Tibial artery (tissue), 4 donors: ENCODE measurements around the gene KLHL3.
"Not testable (repeated sequence)": the region's sequence is repeated elsewhere in the genome, so short reads cannot be mapped to it uniquely, and the experiment has no call there.

Source experiments
- DNase-seq, 2 donors: peaks; one replicate each; pipeline ENCODE4 v3.0.0-alpha.2; 2019
- H3K27ac ChIP-seq, 2 donors: fragments of 200-600 bp; sonication (generic) in 1 of 2; 1 replicate in 1 of 2; 2 replicates in 1 of 2; pipeline ENCODE4 v1.5.1; 2018 to 2019; ENCODE audit warnings: mild to moderate bottlenecking in 1 of 2
- H3K27me3 ChIP-seq, 2 donors: fragments of 200-600 bp; sonication (generic) in 1 of 2; one replicate each; pipeline versions ENCODE4 v1.5.1 to v1.6.0; 2016 to 2019
- H3K36me3 ChIP-seq, 3 donors: fragments of 200-600 bp; sonication (generic) in 2 of 3; one replicate each; pipeline ENCODE4 v1.5.1; 2016 to 2019; ENCODE audit warnings: mild to moderate bottlenecking in 2 of 3
- H3K4me1 ChIP-seq, 4 donors: fragments of 200-600 bp; sonication (generic) in 2 of 4; 1 replicate in 3 of 4; 2 replicates in 1 of 4; pipeline ENCODE4 v1.5.1; 2016 to 2019
- H3K4me3 ChIP-seq, 2 donors: fragments of 200-600 bp; sonication (generic) in 1 of 2; 1 replicate in 1 of 2; 2 replicates in 1 of 2; pipeline ENCODE4 v1.5.1; 2018 to 2019; ENCODE audit warnings: mild to moderate bottlenecking in 2 of 2
- H3K9me3 ChIP-seq, 3 donors: fragments of 200-600 bp; sonication (generic) in 1 of 3; one replicate each; pipeline ENCODE4 v1.5.1; 2016 to 2019
- intact Hi-C: fragments of 100-400 bp; cut with DNase I; formaldehyde crosslinking; loops from one replicate; pipeline ENCODE4 v1.15.0; 2023; ENCODE audit warnings: low total_unique reads
- TF ChIP-seq, protein P1 (sequence below), 2 experiments: fragments of 200-600 bp in 1 of 2; fragments of 450-650 bp in 1 of 2; IDR thresholded peaks; one replicate each; pipeline ENCODE4 v1.5.1; 2017 to 2019; ENCODE audit warnings: antibody characterized with exemption in 2 of 2, mild to moderate bottlenecking in 1 of 2, moderate library complexity in 1 of 2

KLHL3 gene

DNA sequence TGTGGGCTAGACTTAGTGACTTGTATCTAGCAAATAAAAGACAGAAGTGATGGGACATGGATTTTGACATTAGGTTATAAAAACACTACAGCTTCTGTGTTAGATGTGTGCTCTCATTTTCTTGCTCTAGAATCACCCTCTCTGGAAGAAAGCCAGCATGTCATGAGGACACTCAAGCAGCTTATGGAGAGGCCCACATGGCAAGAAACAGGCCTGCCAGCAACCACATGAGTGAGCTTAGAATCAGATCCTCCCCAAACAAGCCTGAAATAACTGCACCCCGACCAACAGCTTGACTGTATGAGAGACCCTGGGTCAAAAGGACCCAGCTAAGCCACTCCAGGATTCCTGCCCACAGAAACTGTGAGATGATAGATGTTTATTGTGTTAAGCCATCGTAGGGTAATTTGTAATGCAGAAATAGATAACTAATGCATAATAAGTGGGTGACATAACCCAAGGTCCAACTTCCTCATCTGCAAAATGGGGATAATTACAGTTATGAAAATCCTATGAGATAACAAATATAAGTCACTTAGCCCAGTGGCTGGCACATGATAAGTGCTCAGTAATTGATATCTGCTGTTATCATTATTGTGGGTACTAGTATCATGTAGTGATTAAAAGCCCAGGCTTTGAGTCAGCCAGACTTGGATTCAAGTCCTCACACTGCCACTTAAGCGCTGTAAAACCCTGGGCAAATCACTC, 86.5 kb downstream of the KLHL3 start:
- TF ChIP-seq, protein P1, sequence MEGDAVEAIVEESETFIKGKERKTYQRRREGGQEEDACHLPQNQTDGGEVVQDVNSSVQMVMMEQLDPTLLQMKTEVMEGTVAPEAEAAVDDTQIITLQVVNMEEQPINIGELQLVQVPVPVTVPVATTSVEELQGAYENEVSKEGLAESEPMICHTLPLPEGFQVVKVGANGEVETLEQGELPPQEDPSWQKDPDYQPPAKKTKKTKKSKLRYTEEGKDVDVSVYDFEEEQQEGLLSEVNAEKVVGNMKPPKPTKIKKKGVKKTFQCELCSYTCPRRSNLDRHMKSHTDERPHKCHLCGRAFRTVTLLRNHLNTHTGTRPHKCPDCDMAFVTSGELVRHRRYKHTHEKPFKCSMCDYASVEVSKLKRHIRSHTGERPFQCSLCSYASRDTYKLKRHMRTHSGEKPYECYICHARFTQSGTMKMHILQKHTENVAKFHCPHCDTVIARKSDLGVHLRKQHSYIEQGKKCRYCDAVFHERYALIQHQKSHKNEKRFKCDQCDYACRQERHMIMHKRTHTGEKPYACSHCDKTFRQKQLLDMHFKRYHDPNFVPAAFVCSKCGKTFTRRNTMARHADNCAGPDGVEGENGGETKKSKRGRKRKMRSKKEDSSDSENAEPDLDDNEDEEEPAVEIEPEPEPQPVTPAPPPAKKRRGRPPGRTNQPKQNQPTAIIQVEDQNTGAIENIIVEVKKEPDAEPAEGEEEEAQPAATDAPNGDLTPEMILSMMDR (IDR thresholded peaks at IDR 0.05) = no peak
- no peaks in the 10 kb centered on the region for H3K4me1 ChIP-seq
- no peak overlapping the region for H3K4me3 ChIP-seq
- intact Hi-C loops = no loop called here
- DNase-seq = no peak
- no peak overlapping the region for H3K27ac ChIP-seq
- no peaks in the 10 kb centered on the region for H3K9me3 ChIP-seq
- H3K27me3 ChIP-seq = no peaks in the 10 kb centered on the region
- no peaks in the 10 kb centered on the region for H3K36me3 ChIP-seq

- no peaks in the 10 kb centered on the region for H3K36me3 ChIP-seq
- no peaks in the 10 kb centered on the region for H3K4me1 ChIP-seq
- DNase-seq = no peak
- intact Hi-C loops = no loop called here
- H3K9me3 ChIP-seq = no peaks in the 10 kb centered on the region
- TF ChIP-seq, protein P1 (IDR thresholded peaks at IDR 0.05) = no peak
- H3K27me3 ChIP-seq = no peaks in the 10 kb centered on the region
- H3K4me3 ChIP-seq = no peak overlapping the region
- H3K27ac ChIP-seq = no peak overlapping the region
These were observed 87.5 kb downstream of the KLHL3 start for GRCh38 chr5:137648361-137648760.

- Histone ChIP-seq H3K4me3 (no peak overlapping the region), H3K36me3 (no peaks in the 10 kb centered on the region), H3K27ac (no peak overlapping the region), H3K9me3 (no peaks in the 10 kb centered on the region), H3K4me1 (no peaks in the 10 kb centered on the region), H3K27me3 (no peaks in the 10 kb centered on the region)
- intact Hi-C loops = no loop called here
- TF ChIP-seq, protein P1 (IDR thresholded peaks at IDR 0.05) = no peak
- DNase-seq = no peak
These were observed 88.5 kb downstream of the KLHL3 start for GRCh38 chr5:137647401-137647800.

DNA sequence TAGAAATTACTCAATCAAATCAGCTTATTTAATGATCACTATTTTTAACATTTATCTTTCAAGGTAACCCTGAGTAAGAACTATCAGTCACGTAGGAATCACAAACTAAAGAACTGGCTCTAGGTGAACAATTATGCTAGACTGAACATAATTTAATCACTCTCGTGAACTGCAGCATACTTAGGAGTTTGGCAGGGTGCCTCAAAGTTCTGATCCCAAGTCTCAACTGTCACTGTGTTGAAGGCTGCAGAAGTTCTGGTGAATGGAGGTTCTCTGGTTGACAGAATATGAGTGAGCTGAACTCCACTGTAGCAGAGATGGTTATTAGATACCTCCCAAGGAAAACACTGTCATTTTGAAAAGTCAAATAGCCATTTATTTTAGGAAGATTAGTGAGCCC, 89.1 kb downstream of the KLHL3 start:
- DNase-seq = no peak
- H3K27me3 ChIP-seq = no peaks in the 10 kb centered on the region
- no peaks in the 10 kb centered on the region for H3K36me3 ChIP-seq
- no peak overlapping the region for H3K4me3 ChIP-seq
- intact Hi-C loops = no loop called here
- no peaks in the 10 kb centered on the region for H3K4me1 ChIP-seq
- no peak overlapping the region for H3K27ac ChIP-seq
- H3K9me3 ChIP-seq = no peaks in the 10 kb centered on the region
- TF ChIP-seq, protein P1 (IDR thresholded peaks at IDR 0.05) = no peak

GRCh38 chr5:137643081-137643480, 92.8 kb downstream of the KLHL3 start:
- H3K27me3 ChIP-seq, intact Hi-C loops, DNase-seq, H3K9me3 ChIP-seq, H3K27ac ChIP-seq, H3K36me3 ChIP-seq, H3K4me1 ChIP-seq, H3K4me3 ChIP-seq: not testable (repeated sequence)

GRCh38 chr5:137642091-137642490, 93.8 kb downstream of the KLHL3 start:
- TF ChIP-seq, protein P1 (IDR thresholded peaks at IDR 0.05) = no peak
- Histone ChIP-seq H3K27me3 (no peaks in the 10 kb centered on the region), H3K9me3 (no peaks in the 10 kb centered on the region), H3K36me3 (peaks cover 0 to 19% (median 10%) of the 10 kb centered on the region in 3 donors), H3K4me3 (no peak overlapping the region), H3K4me1 (no peaks in the 10 kb centered on the region), H3K27ac (no peak overlapping the region)
- intact Hi-C loops = no loop called here
- DNase-seq = no peak
